GM21390 (cell line): ENCODE results near the gene SFSWAP.
"Not testable (repeated sequence)": the region's sequence is repeated elsewhere in the genome, so short reads cannot be mapped to it uniquely, and the experiment has no call there.

Source experiments
- ATAC-seq: cut with Tn5 transposase; IDR thresholded peaks from one replicate; pipeline ENCODE4 v1.9.1; 2021; ENCODE audit not compliant: unreplicated experiment

Gene SFSWAP

GRCh38 chr12:131679186-131679585 is 31.7 kb upstream of the SFSWAP start:
- not testable (repeated sequence) for ATAC-seq

DNA sequence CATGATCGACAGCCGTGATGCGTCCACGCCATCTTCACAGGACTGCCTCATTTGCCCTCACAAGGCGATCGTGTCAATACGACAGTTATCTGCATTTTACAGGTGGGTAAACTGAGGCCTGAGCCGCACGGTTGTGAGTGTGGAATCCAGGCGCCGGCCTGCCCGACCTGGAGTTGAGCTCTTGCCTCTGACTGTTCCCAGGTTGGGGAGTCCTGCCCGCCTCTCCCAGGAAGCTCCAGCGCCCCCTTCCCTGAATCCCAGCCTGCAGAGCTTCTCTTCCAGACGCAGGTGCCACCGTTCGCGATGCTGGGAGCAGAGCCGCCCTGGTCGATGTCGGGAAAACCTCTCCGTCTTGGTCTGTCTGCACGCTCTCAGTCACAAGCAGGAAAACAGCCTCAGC is 31.1 kb upstream of the SFSWAP start:
- ATAC-seq = not testable (repeated sequence)

GRCh38 chr12:131680392-131681256 is 30.3 kb upstream of the SFSWAP start:
- not testable (repeated sequence) for ATAC-seq

DNA sequence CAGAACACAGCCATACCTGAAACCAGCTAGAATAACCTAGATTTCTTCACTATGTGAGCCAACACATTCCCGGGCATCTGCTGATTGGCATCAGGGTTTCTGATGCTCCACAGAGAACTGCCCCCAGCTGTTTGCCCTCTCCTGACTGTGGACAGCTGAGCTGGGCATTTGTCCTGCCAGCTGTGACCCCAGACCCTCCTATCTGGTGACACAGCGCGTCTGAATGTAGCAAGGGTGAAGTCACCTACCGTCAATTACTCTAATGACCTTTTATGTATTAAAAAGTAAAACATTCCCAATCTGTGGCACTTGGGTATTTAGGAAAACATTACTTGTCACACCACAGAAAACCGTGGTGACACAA is 29.7 kb upstream of the SFSWAP start:
- no peak for ATAC-seq

DNA sequence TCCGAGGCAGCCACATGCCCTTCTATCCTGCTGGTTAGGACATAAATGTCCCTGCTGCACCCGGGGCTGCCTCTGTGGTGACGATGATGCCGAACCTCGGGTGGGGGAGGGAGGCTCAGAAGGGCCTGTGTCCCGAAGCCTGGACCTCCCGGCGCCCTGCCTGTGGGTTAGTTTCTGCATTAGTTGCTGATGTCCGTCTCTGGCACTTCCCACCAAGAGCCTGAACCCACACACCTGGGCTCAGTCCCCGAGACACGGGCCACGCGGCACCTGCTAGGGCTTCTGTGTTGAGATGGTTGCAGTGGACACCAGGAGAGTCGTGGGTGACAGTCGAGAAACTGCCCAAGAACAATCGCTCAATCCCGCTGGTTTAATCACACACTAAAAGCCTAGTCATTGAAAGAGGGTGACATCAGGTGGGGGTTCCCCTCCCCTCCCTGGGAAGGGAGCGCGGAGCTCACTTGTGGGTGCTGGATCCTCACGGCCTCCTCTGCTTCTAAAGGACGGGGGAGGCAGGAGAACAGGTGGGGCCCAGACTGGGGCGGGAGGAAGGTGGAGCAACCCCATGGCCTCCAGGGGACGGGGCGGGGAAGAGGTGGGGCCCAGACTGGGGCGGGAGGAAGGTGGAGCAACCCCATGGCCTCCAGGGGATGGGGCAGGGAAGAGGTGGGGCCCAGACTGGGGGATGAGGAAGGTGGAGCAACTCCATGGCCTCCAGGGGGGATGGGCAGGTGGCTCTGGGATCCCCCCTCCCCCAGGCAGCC is 29.0 kb upstream of the SFSWAP start:
- ATAC-seq = not testable (repeated sequence)

DNA sequence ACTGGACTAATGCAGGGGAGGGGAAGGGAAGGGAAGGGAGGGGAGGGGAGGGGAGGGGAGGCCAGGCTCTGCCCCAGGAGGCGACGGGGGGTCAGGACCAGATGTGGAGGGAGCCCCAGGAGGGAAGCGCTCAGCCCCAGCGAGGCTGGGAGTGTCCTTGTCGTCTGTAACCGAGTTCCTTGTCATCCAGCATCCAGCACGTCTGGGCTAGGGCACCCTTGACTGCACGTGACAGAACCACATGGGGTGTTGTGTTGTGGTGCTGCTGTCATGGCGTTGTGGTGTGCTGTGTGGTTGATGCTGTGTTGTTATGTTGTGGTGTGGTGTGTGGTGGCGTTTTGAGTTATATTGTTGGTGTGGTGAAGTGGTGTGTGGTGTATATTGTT is 28.4 kb upstream of the SFSWAP start:
- no peak for ATAC-seq

- no peak for ATAC-seq
These were observed 27.4 kb upstream of the SFSWAP start for GRCh38 chr12:131683266-131684014.

GRCh38 chr12:131684015-131684725 is 26.7 kb upstream of the SFSWAP start:
- ATAC-seq = no peak

- no peak for ATAC-seq
These were observed 23.4 kb upstream of the SFSWAP start for GRCh38 chr12:131687346-131688125.

DNA sequence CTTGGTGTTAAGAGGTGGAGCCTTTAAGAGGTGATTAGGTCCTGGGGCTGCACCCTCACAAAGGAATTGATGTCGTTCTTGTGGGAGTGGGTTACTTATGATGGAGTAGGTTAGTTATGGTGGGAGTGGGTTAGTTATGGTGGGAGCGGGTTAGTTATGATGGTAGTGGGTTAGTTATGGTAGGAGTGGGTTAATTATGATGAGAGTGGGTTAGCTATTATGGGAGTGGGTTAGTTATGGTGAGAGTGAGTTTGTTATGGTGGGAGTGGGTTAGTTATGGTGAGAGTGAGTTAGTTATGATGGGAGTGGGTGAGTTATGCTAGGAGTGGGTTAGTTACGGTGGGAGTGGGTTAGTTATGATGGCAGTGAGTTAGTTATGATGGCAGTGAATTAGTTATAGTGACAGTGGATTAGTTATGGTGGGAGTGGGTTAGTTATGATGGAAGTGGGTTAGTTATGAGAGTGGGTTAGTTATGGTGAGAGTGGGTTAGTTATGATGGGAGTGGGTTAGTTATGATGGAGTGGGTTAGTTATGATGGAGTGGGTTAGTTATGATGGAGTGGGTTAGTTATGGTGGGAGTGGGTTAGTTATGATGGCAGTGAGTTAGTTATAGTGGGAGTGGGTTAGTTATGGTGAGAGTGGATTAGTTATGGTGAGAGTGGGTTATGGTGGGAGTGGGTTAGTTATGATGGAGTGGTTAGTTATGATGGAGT is 22.6 kb upstream of the SFSWAP start:
- no peak for ATAC-seq

DNA sequence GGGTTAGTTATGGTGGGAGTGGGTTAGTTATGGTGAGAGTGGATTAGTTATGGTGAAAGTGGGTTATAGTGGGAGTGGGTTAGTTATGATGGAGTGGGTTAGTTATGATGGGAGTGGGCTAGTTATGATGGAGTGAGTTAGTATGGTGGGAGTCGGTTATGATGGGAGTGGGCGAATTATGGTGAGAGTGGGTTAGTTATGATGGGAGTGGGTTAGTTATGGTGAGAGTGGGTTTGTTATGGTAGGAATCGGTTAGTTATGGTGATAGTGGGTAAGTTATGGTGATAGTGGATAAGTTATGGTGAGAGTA is 22.1 kb upstream of the SFSWAP start:
- no peak for ATAC-seq

DNA sequence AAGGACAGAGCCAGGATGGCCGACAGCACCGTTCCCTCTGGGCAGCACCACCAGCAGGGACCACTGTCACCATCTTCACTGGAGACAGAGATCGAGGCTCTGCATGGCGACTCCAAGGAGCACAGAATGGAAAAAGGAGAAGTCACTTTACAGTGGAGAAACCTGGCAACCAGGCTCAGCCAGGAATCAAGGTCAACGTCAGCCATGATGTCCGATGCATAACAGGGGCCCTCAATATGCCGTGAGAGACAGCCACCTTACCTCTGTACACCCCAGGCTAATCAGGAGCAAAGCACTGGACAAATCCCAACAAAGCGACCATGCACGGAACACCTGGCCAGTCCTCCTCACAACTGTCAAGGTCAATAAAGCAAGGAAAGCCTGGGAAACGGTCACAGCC is 20.6 kb upstream of the SFSWAP start:
- no peak for ATAC-seq

GRCh38 chr12:131692431-131692830 is 18.5 kb upstream of the SFSWAP start:
- ATAC-seq = no peak

- no peak for ATAC-seq
These were observed 17.7 kb upstream of the SFSWAP start for GRCh38 chr12:131693149-131693548.

GRCh38 chr12:131694116-131694838 is 16.6 kb upstream of the SFSWAP start:
- ATAC-seq = no peak

GRCh38 chr12:131695968-131696367 is 14.9 kb upstream of the SFSWAP start:
- ATAC-seq = no peak

- ATAC-seq = no peak
These were observed 12.6 kb upstream of the SFSWAP start for GRCh38 chr12:131698286-131698685.

GRCh38 chr12:131699434-131699833 is 11.5 kb upstream of the SFSWAP start:
- ATAC-seq = no peak

GRCh38 chr12:131700271-131700670 is 10.6 kb upstream of the SFSWAP start:
- no peak for ATAC-seq
